Measurements from ENCODE around the gene ALG8.

- TF ChIP-seq POLR2A (IDR thresholded peaks at IDR 0.05; ENCODE audit: low read length) (no peak), GATA1 (IDR thresholded peaks at IDR 0.05; ENCODE audit: low read depth, low read length) (no peak)
Measured at GRCh38 chr11:78100676-78101472, 38.6 kb downstream of the ALG8 start.
